Activated T-cell treated with anti-CD3 and anti-CD28 coated beads for 4 hours (primary cell): ENCODE data around the gene ATPAF1.
"Not testable (repeated sequence)": the region's sequence is repeated elsewhere in the genome, so short reads cannot be mapped to it uniquely, and the experiment has no call there.

ENCODE experiments used
- DNase-seq: peaks from one replicate; pipeline ENCODE4 v3.0.0-alpha.2; 2020

Gene ATPAF1

GRCh38 chr1:46667782-46668760 is at the start of gene ATPAF1:
Gene ATPAF1, minus strand, starts transcription at chr1:46668364. Its CDS starts 42 bp downstream, at chr1:46668322.
- DNase-seq = peak; percentile 44

- no peak for DNase-seq
These were observed 49.5 kb upstream of the ATPAF1 start for GRCh38 chr1:46717654-46718053.

- no peak for DNase-seq
These were observed 46.8 kb upstream of the ATPAF1 start for GRCh38 chr1:46714976-46715375.

- DNase-seq = no peak
These were observed 40.0 kb upstream of the ATPAF1 start for GRCh38 chr1:46708121-46708520.

- DNase-seq = no peak
These were observed 37.2 kb upstream of the ATPAF1 start for GRCh38 chr1:46705408-46705807.

- no peak for DNase-seq
These were observed 35.9 kb upstream of the ATPAF1 start for GRCh38 chr1:46703927-46704641.

- no peak for DNase-seq
These were observed 31.5 kb upstream of the ATPAF1 start for GRCh38 chr1:46699666-46700065.

- DNase-seq = no peak
These were observed 28.9 kb upstream of the ATPAF1 start for GRCh38 chr1:46697053-46697452.

- not testable (repeated sequence) for DNase-seq
These were observed 26.5 kb upstream of the ATPAF1 start for GRCh38 chr1:46694676-46695075.

- DNase-seq = no peak
These were observed 24.9 kb upstream of the ATPAF1 start for GRCh38 chr1:46692811-46693770.

- no peak for DNase-seq
These were observed 24.0 kb upstream of the ATPAF1 start for GRCh38 chr1:46691997-46692790.

GRCh38 chr1:46690931-46691421 is 22.8 kb upstream of the ATPAF1 start:
- DNase-seq = no peak

GRCh38 chr1:46689897-46690296 is 21.7 kb upstream of the ATPAF1 start:
- DNase-seq = no peak

- DNase-seq = no peak
These were observed 21.2 kb upstream of the ATPAF1 start for GRCh38 chr1:46689356-46689755.

GRCh38 chr1:46687921-46688509 is 19.9 kb upstream of the ATPAF1 start:
- DNase-seq = no peak

- DNase-seq = no peak
These were observed 19.0 kb upstream of the ATPAF1 start for GRCh38 chr1:46687093-46687659.

GRCh38 chr1:46686255-46686654 is 18.1 kb upstream of the ATPAF1 start:
- DNase-seq = no peak

- DNase-seq = no peak
These were observed 16.5 kb upstream of the ATPAF1 start for GRCh38 chr1:46684670-46685069.

- no peak for DNase-seq
These were observed 13.9 kb upstream of the ATPAF1 start for GRCh38 chr1:46682064-46682463.

- DNase-seq = no peak
These were observed 13.3 kb upstream of the ATPAF1 start for GRCh38 chr1:46681333-46682034.
